GM12874 (cell line): ENCODE results near the gene SLC9A3.

ENCODE experiments used
- CTCF ChIP-seq: IDR thresholded peaks from 2 replicates; pipeline ENCODE4 v1.5.1; 2011; ENCODE audit warnings: low read depth, mild to moderate bottlenecking, control low read depth, low read length, moderate library complexity; ENCODE audit not compliant: insufficient read depth

SLC9A3 gene

GRCh38 chr5:518721-519120 lies 5.5 kb downstream of the SLC9A3 start:
- TF ChIP-seq CTCF = no peak

GRCh38 chr5:517535-518100 lies 6.6 kb downstream of the SLC9A3 start:
- no peak for TF ChIP-seq CTCF

GRCh38 chr5:516980-517379 lies 7.3 kb downstream of the SLC9A3 start:
- TF ChIP-seq CTCF = no peak

GRCh38 chr5:516338-516925 lies 7.8 kb downstream of the SLC9A3 start:
- no peak for TF ChIP-seq CTCF

- TF ChIP-seq CTCF = no peak
Observed at GRCh38 chr5:515273-515836, 8.9 kb downstream of the SLC9A3 start.

- TF ChIP-seq CTCF = no peak
Observed at GRCh38 chr5:514673-515072, 9.6 kb downstream of the SLC9A3 start.

GRCh38 chr5:514101-514485 lies 10.2 kb downstream of the SLC9A3 start:
- no peak for TF ChIP-seq CTCF
